Motor neuron (in vitro differentiated cells): Measurements from ENCODE around the gene ZDHHC19. TPM values are rescaled to one million over a fixed set of nuclear protein-coding genes. Genes with fewer than 3 reads are reported as not detected.
"Not testable (repeated sequence)": the region's sequence is repeated elsewhere in the genome, so short reads cannot be mapped to it uniquely, and the experiment has no call there.

Source experiments
- ATAC-seq, 8 experiments: fragments of 200-7000 bp; cut with Tn5 transposase; replicated peaks in 6 of 8; 2 replicates each; pipeline ENCODE4 v1.8.0; 2021; ENCODE audit warnings: mild to moderate bottlenecking in 8 of 8, moderate library complexity in 8 of 8
- H3K27ac ChIP-seq, 2 donors: fragments of 250-450 bp; sonication (Bioruptor Pico); 2 replicates each; pipeline ENCODE4 v1.9.0; 2021; ENCODE audit warnings: antibody characterized with exemption in 2 of 2, mild to moderate bottlenecking in 2 of 2, moderate library complexity in 1 of 2
- H3K4me1 ChIP-seq, 2 donors: fragments of 250-450 bp; sonication (Bioruptor Pico); replicated peaks in 1 of 2; 2 replicates each; pipeline ENCODE4 v1.6.1; 2021; ENCODE audit warnings: antibody characterized with exemption in 2 of 2, mild to moderate bottlenecking in 2 of 2, moderate library complexity in 1 of 2
- H3K4me3 ChIP-seq, 5 donors: fragments of 250-450 bp; sonication (Bioruptor Pico); 2 replicates each; pipeline ENCODE4 v1.9.0; 2021; ENCODE audit warnings: antibody characterized with exemption in 5 of 5, mild to moderate bottlenecking in 5 of 5, moderate library complexity in 4 of 5
- WGBS, 10 experiments: fragments of 450-650 bp; shearing (Covaris generic); methylation state at CpG; one replicate each; pipeline ENCODE4 v1.0.0; 2022; 5-methylcytosine and 5-hydroxymethylcytosine counted together
- in situ Hi-C, 9 experiments: fragments of 400-800 bp; cut with MboI; loops; one replicate each; pipeline ENCODE4 v1.15.0; 2021; ENCODE audit warnings: low sequenced_read_pairs in 9 of 9, low pct_unique_long_range_greater_than_20kb in 2 of 9; ENCODE audit not compliant: unreplicated experiment in 9 of 9
- total RNA-seq, 8 experiments: library from RNA; unstranded; fragments of 300-600 nt; gene quantifications; 2 replicates each; pipeline versions ENCODE4 v1.2.3 to v1.2.4, GENCODE V29; 2022

The ZDHHC19 gene
- total RNA-seq, result under 1 TPM in 3 of 8 experiments, not detected in 5; 0.33 to 0.83 (median 0.71) TPM

GRCh38 chr3:196210673-196211556 is at the start of gene ZDHHC19:
ZDHHC19 (minus strand) TSS chr3:196211400; CDS start chr3:196211315, 85 bp downstream.
- in situ Hi-C loops, result no loop called here
- peaks cover under 1 to 2% of the 10 kb centered on the region in 2 donors for H3K4me1 ChIP-seq
- no peak within 1 kb of the TSS for H3K4me3 ChIP-seq
- no peak for ATAC-seq
- WGBS, 10 experiments, result 0 to 93% (median 62%) methylated on average over 1 to 13 of the region's 23 CpGs; no CpG with 5 or more reads in 2 of the 10 experiments
- no peak within 1 kb of the TSS for H3K27ac ChIP-seq

- in situ Hi-C loops, result loop anchor here in 2 of 9 experiments (25.0 kb wide), 2 partner anchors 177 to 252 kb away; partner anchors contain the start of genes RNF168 (in 1 of the 2), SMCO1 (in 1 of the 2) and UBXN7 (in 1 of the 2)
- no peaks in the 10 kb centered on the region for H3K4me1 ChIP-seq
- no peak for ATAC-seq
- no peak overlapping the region for H3K27ac ChIP-seq
- H3K4me3 ChIP-seq, result no peak overlapping the region
- 92 to 100% (median 98%) methylated on average over 1 to 4 of the region's 4 CpGs for WGBS, 10 experiments
Observed at GRCh38 chr3:196260784-196261183, 49.6 kb upstream of the ZDHHC19 start.

GRCh38 chr3:196255776-196256175 is 44.6 kb upstream of the ZDHHC19 start:
- WGBS, 10 experiments, result 80 to 100% (median 95%) methylated on average over 1 of the region's 1 CpG; no CpG with 5 or more reads in 6 of the 10 experiments
- Histone ChIP-seq H3K27ac (no peak overlapping the region), H3K4me1 (no peaks in the 10 kb centered on the region), H3K4me3 (no peak overlapping the region)
- in situ Hi-C loops, result loop anchor here in 2 of 9 experiments (25.0 kb wide), 2 partner anchors 182 to 257 kb away; partner anchors contain the start of genes RNF168 (in 1 of the 2), SMCO1 (in 1 of the 2) and UBXN7 (in 1 of the 2)
- ATAC-seq, result no peak

GRCh38 chr3:196254376-196255283 is 43.4 kb upstream of the ZDHHC19 start:
- H3K27ac ChIP-seq, result no peak overlapping the region
- no peaks in the 10 kb centered on the region for H3K4me1 ChIP-seq
- no peak overlapping the region for H3K4me3 ChIP-seq
- 60 to 100% (median 79%) methylated on average over 2 to 5 of the region's 5 CpGs; no CpG with 5 or more reads in 1 of the 10 experiments for WGBS, 10 experiments
- in situ Hi-C loops, result loop anchor here in 2 of 9 experiments (25.0 kb wide), 2 partner anchors 183 to 258 kb away; partner anchors contain the start of genes RNF168 (in 1 of the 2), SMCO1 (in 1 of the 2) and UBXN7 (in 1 of the 2)
- ATAC-seq, result no peak

- Histone ChIP-seq H3K27ac (no peak overlapping the region), H3K4me1 (no peaks in the 10 kb centered on the region), H3K4me3 (no peak overlapping the region)
- in situ Hi-C loops, result loop anchor here in 2 of 9 experiments (25.0 kb wide), 2 partner anchors 185 to 260 kb away; partner anchors contain the start of genes RNF168 (in 1 of the 2), SMCO1 (in 1 of the 2) and UBXN7 (in 1 of the 2)
- no peak for ATAC-seq
- 100% methylated on average over 2 to 4 of the region's 16 CpGs; no CpG with 5 or more reads in 8 of the 10 experiments for WGBS, 10 experiments
Observed at GRCh38 chr3:196251918-196252317, 40.7 kb upstream of the ZDHHC19 start.

- ATAC-seq, result peak in 1 of 8 experiments; percentile 18
- no peak overlapping the region for H3K4me3 ChIP-seq
- no peaks in the 10 kb centered on the region for H3K4me1 ChIP-seq
- 60 to 97% (median 91%) methylated on average over 1 to 4 of the region's 13 CpGs; no CpG with 5 or more reads in 4 of the 10 experiments for WGBS, 10 experiments
- in situ Hi-C loops, result no loop called here
- no peak overlapping the region for H3K27ac ChIP-seq
Observed at GRCh38 chr3:196246612-196247308, 35.6 kb upstream of the ZDHHC19 start.

GRCh38 chr3:196244166-196244565 is 33.0 kb upstream of the ZDHHC19 start:
- WGBS, 10 experiments, result no CpG with 5 or more reads among the region's 34 CpGs
- ATAC-seq, H3K4me1 ChIP-seq, in situ Hi-C loops, H3K27ac ChIP-seq, H3K4me3 ChIP-seq: not testable (repeated sequence)

- in situ Hi-C loops, result no loop called here
- H3K4me1 ChIP-seq, result no peaks in the 10 kb centered on the region
- ATAC-seq, result no peak
- no peak overlapping the region for H3K27ac ChIP-seq
- H3K4me3 ChIP-seq, result no peak overlapping the region
- WGBS, 10 experiments, result 80 to 100% (median 90%) methylated on average over 2 to 8 of the region's 8 CpGs; no CpG with 5 or more reads in 1 of the 10 experiments
Observed at GRCh38 chr3:196241704-196242103, 30.5 kb upstream of the ZDHHC19 start.

- no peak for ATAC-seq
- 50 to 100% (median 98%) methylated on average over 1 to 4 of the region's 4 CpGs; no CpG with 5 or more reads in 1 of the 10 experiments for WGBS, 10 experiments
- Histone ChIP-seq H3K4me1 (no peaks in the 10 kb centered on the region), H3K27ac (no peak overlapping the region), H3K4me3 (no peak overlapping the region)
- in situ Hi-C loops, result no loop called here
Observed at GRCh38 chr3:196240424-196240823, 29.2 kb upstream of the ZDHHC19 start.

GRCh38 chr3:196238612-196239560 is 27.7 kb upstream of the ZDHHC19 start:
- in situ Hi-C loops, result no loop called here
- 75 to 100% (median 84%) methylated on average over 4 to 7 of the region's 14 CpGs for whole genome bisulfite sequencing, 10 experiments
- ATAC-seq, result no peak
- no peak overlapping the region for H3K27ac ChIP-seq
- no peak overlapping the region for H3K4me3 ChIP-seq
- H3K4me1 ChIP-seq, result no peaks in the 10 kb centered on the region

- WGBS, 10 experiments, result 73 to 100% (median 100%) methylated on average over 2 to 3 of the region's 5 CpGs; no CpG with 5 or more reads in 7 of the 10 experiments
- ATAC-seq, result peak in 1 of 8 experiments; percentile 83
- Histone ChIP-seq H3K4me1 (no peaks in the 10 kb centered on the region), H3K4me3 (no peak overlapping the region), H3K27ac (no peak overlapping the region)
- in situ Hi-C loops, result no loop called here
Observed at GRCh38 chr3:196237203-196237602, 26.0 kb upstream of the ZDHHC19 start.
